Liver (tissue), 9 donors: Measurements from ENCODE around the gene ARL11. TPM values are rescaled to one million over a fixed set of nuclear protein-coding genes. Genes with fewer than 3 reads are reported as not detected.

Experiments
- DNase-seq: peaks from one replicate; pipeline ENCODE4 v3.0.0-alpha.2; 2017; ENCODE audit warnings: low spot score
- H3K27ac ChIP-seq, 2 donors: one replicate each; pipeline ENCODE4 v1.7.0; 2013; ENCODE audit warnings: inconsistent platforms in 2 of 2, low read length in 2 of 2, control low read depth in 1 of 2, low read depth in 1 of 2, mild to moderate bottlenecking in 1 of 2
- H3K27me3 ChIP-seq, 4 donors: one replicate each; pipeline versions ENCODE4 v1.6.1 to v1.7.0; 2013; ENCODE audit warnings: low read length in 3 of 4, inconsistent platforms in 1 of 4, mild to moderate bottlenecking in 1 of 4, moderate library complexity in 1 of 4; ENCODE audit not compliant: control insufficient read depth in 4 of 4, insufficient read depth in 4 of 4
- H3K36me3 ChIP-seq, 4 donors: one replicate each; pipeline versions ENCODE4 v1.6.1 to v1.7.0; 2013; ENCODE audit warnings: low read length in 3 of 4, mild to moderate bottlenecking in 3 of 4, low read depth in 1 of 4, moderate library complexity in 1 of 4; ENCODE audit not compliant: control insufficient read depth in 4 of 4, insufficient read depth in 3 of 4
- H3K4me1 ChIP-seq, 4 donors: one replicate each; pipeline versions ENCODE4 v1.6.1 to v1.7.0; 2013; ENCODE audit warnings: low read length in 3 of 4, mild to moderate bottlenecking in 3 of 4, moderate library complexity in 1 of 4; ENCODE audit not compliant: control insufficient read depth in 4 of 4, insufficient read depth in 4 of 4
- H3K4me3 ChIP-seq, 3 donors: one replicate each; pipeline versions ENCODE4 v1.6.1 to v1.7.0; 2013; ENCODE audit warnings: low read length in 3 of 3, control low read depth in 1 of 3, low read depth in 1 of 3, mild to moderate bottlenecking in 1 of 3
- H3K9ac ChIP-seq, 2 donors: one replicate each; pipeline ENCODE4 v1.7.0; 2013; ENCODE audit warnings: low read length in 2 of 2, mild to moderate bottlenecking in 2 of 2, moderate library complexity in 2 of 2, control low read depth in 1 of 2, low read depth in 1 of 2
- H3K9me3 ChIP-seq, 4 donors: one replicate each; pipeline versions ENCODE4 v1.6.1 to v1.7.0; 2013; ENCODE audit warnings: low read length in 3 of 4; ENCODE audit not compliant: control insufficient read depth in 4 of 4
- EGR1 ChIP-seq, 2 donors: IDR thresholded peaks; 2 replicates each; pipeline ENCODE4 v1.6.1; 2016 to 2018; ENCODE audit warnings: antibody characterized with exemption in 2 of 2, low read depth in 2 of 2
- FOXA1 ChIP-seq: IDR thresholded peaks from 2 replicates; pipeline ENCODE4 v1.6.1; 2016; ENCODE audit warnings: antibody characterized with exemption
- FOXA2 ChIP-seq: IDR thresholded peaks from 2 replicates; pipeline ENCODE4 v1.6.1; 2016; ENCODE audit warnings: antibody characterized with exemption
- GABPA ChIP-seq, 2 donors: IDR thresholded peaks in 1 of 2; conservative IDR thresholded peaks in 1 of 2; 2 replicates each; pipeline ENCODE4 v1.6.1; 2016; ENCODE audit warnings: antibody characterized with exemption in 2 of 2, mild to moderate bottlenecking in 1 of 2, moderate library complexity in 1 of 2
- HNF4A ChIP-seq, 2 donors: conservative IDR thresholded peaks; 2 replicates each; pipeline ENCODE4 v1.6.1; 2016; ENCODE audit warnings: antibody characterized with exemption in 2 of 2, mild to moderate bottlenecking in 2 of 2
- HNF4G ChIP-seq: IDR thresholded peaks from 2 replicates; pipeline ENCODE4 v1.6.1; 2016; ENCODE audit warnings: antibody characterized with exemption
- JUND ChIP-seq, 2 donors: IDR thresholded peaks; 2 replicates each; pipeline ENCODE4 v1.6.1; 2016; ENCODE audit warnings: antibody characterized with exemption in 2 of 2
- NR2F2 ChIP-seq: IDR thresholded peaks from 2 replicates; pipeline ENCODE4 v1.6.1; 2016; ENCODE audit warnings: antibody characterized with exemption
- RAD21 ChIP-seq, 2 donors: IDR thresholded peaks; 2 replicates each; pipeline ENCODE4 v1.6.1; 2016; ENCODE audit warnings: antibody characterized with exemption in 2 of 2, mild to moderate bottlenecking in 2 of 2
- RXRA ChIP-seq, 2 donors: IDR thresholded peaks; 2 replicates each; pipeline ENCODE4 v1.6.1; 2017 to 2018; ENCODE audit warnings: antibody characterized with exemption in 2 of 2, mild to moderate bottlenecking in 1 of 2
- SP1 ChIP-seq: IDR thresholded peaks from 2 replicates; pipeline ENCODE4 v1.6.1; 2018; ENCODE audit warnings: antibody characterized with exemption, mild to moderate bottlenecking
- TAF1 ChIP-seq: conservative IDR thresholded peaks from 2 replicates; pipeline ENCODE4 v1.6.1; 2016; ENCODE audit warnings: antibody characterized with exemption, mild to moderate bottlenecking
- YY1 ChIP-seq: IDR thresholded peaks from 2 replicates; pipeline ENCODE4 v1.6.1; 2016; ENCODE audit warnings: antibody characterized with exemption, mild to moderate bottlenecking
- WGBS: extraction: QIAGEN DNeasy Blood & Tissue Kit; methylation state at CpG from one replicate; pipeline ENCODE4 v1.1.7; 2013; 5-methylcytosine and 5-hydroxymethylcytosine counted together
- polyA plus RNA-seq, 2 donors: library from polyadenylated mRNA; stranded (reverse) in 1 of 2; unstranded in 1 of 2; fragments of 200-250 nt in 1 of 2; fragments of >200 nt in 1 of 2; fragmentation: Nextera tagmentation in 1 of 2; extraction: Ambion mirVana in 1 of 2; gene quantifications; one replicate each; pipeline versions ENCODE4 v1.2.1 to v1.2.3, GENCODE V29; 2013 to 2015
- total RNA-seq, 2 donors: library from RNA; depleted of rRNA; stranded (reverse); fragments of >200 nt; gene quantifications; one replicate each; pipeline ENCODE4 v1.2.3, GENCODE V29; 2014
- TF ChIP-seq, protein P1 (sequence below): IDR thresholded peaks from 2 replicates; pipeline ENCODE4 v1.6.1; 2016; ENCODE audit warnings: antibody characterized with exemption, mild to moderate bottlenecking
- TF ChIP-seq, protein P2 (sequence below): IDR thresholded peaks from 2 replicates; pipeline ENCODE4 v1.6.1; 2016; ENCODE audit warnings: antibody characterized with exemption
- TF ChIP-seq, protein P3 (sequence below): IDR thresholded peaks from 2 replicates; pipeline ENCODE4 v1.6.1; 2016; ENCODE audit warnings: antibody characterized with exemption
- TF ChIP-seq, protein P4 (sequence below): fragments of 150-350 bp; IDR thresholded peaks from 2 replicates; pipeline ENCODE4 v1.5.1; 2017; ENCODE audit warnings: improper control_type of control experiment, low read depth, low read length; ENCODE audit not compliant: missing input control
- donor health status: healthy.
- donor health status: healthy.
- donor health status: healthy.
- donor health status: healthy.
- donor health status: healthy.

Gene ARL11
- total and polyA plus RNA-seq, 4 donors: 0.11 to 1.5 (median 0.59) TPM

DNA sequence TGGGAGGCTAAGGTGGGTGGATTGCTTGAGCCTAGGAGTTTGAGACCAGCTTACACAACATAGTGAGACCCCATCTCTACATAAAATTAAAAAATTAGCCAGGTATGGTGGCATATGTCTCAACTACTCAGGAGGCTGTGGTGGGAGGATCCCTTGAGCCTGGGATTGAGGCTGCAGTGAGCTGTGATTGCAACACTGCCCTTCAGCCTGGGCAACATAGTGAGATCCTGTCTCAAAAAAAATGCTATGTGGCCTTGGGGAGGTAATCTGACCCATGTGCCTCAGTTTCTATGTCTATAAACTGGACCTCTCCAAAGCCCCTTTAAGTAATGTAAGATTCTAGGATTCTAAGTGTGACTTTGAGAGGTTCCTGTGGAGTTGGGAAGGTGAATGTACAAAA, 25.2 kb downstream of the ARL11 start:
- TF ChIP-seq, protein P1, sequence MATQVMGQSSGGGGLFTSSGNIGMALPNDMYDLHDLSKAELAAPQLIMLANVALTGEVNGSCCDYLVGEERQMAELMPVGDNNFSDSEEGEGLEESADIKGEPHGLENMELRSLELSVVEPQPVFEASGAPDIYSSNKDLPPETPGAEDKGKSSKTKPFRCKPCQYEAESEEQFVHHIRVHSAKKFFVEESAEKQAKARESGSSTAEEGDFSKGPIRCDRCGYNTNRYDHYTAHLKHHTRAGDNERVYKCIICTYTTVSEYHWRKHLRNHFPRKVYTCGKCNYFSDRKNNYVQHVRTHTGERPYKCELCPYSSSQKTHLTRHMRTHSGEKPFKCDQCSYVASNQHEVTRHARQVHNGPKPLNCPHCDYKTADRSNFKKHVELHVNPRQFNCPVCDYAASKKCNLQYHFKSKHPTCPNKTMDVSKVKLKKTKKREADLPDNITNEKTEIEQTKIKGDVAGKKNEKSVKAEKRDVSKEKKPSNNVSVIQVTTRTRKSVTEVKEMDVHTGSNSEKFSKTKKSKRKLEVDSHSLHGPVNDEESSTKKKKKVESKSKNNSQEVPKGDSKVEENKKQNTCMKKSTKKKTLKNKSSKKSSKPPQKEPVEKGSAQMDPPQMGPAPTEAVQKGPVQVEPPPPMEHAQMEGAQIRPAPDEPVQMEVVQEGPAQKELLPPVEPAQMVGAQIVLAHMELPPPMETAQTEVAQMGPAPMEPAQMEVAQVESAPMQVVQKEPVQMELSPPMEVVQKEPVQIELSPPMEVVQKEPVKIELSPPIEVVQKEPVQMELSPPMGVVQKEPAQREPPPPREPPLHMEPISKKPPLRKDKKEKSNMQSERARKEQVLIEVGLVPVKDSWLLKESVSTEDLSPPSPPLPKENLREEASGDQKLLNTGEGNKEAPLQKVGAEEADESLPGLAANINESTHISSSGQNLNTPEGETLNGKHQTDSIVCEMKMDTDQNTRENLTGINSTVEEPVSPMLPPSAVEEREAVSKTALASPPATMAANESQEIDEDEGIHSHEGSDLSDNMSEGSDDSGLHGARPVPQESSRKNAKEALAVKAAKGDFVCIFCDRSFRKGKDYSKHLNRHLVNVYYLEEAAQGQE: no peak
- TF ChIP-seq YY1 (no peak), JUND (IDR thresholded peaks at IDR 0.05) (no peak), RXRA (IDR thresholded peaks at IDR 0.05) (no peak), NR2F2 (no peak), GABPA (IDR thresholded peaks at IDR 0.05 in 1 of 2, conservative IDR thresholded peaks at IDR 0.05 in 1 of 2) (no peak), EGR1 (IDR thresholded peaks at IDR 0.05; ENCODE audit: low read depth in 2 of 2) (no peak), HNF4G (no peak), SP1 (no peak), HNF4A (conservative IDR thresholded peaks at IDR 0.05) (no peak), TAF1 (no peak), FOXA2 (no peak)
- TF ChIP-seq, protein P2, sequence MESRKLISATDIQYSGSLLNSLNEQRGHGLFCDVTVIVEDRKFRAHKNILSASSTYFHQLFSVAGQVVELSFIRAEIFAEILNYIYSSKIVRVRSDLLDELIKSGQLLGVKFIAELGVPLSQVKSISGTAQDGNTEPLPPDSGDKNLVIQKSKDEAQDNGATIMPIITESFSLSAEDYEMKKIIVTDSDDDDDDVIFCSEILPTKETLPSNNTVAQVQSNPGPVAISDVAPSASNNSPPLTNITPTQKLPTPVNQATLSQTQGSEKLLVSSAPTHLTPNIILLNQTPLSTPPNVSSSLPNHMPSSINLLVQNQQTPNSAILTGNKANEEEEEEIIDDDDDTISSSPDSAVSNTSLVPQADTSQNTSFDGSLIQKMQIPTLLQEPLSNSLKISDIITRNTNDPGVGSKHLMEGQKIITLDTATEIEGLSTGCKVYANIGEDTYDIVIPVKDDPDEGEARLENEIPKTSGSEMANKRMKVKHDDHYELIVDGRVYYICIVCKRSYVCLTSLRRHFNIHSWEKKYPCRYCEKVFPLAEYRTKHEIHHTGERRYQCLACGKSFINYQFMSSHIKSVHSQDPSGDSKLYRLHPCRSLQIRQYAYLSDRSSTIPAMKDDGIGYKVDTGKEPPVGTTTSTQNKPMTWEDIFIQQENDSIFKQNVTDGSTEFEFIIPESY: no peak
- Histone ChIP-seq H3K4me1 (no peaks in the 10 kb centered on the region), H3K9ac (no peak overlapping the region), H3K9me3 (no peaks in the 10 kb centered on the region), H3K36me3 (peaks cover 0 to 4% (median 1%) of the 10 kb centered on the region in 4 donors), H3K27me3 (no peaks in the 10 kb centered on the region), H3K4me3 (no peak overlapping the region), H3K27ac (no peak overlapping the region)
- no peak for DNase-seq

DNA sequence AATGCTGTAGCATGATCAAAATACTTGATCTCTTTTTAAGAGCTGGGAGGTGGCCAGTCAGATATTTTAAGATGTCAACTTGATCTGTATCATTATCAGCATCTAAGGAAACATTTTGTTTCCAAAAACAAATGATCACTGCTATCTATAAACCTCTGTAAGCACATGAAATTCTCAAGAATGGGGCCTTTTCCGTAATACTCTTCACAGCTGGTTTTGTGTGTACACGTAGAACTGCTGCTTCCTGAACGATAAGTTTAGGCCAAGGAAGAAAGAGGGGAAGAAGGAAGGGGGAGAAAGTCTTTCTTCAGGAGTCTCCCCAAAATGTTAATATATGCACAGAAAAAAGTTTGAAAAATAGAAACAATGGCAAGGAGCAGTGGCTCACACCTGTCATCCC, 25.7 kb downstream of the ARL11 start:
- no peak overlapping the region for H3K4me3 ChIP-seq
- peaks cover 0 to 4% (median 1%) of the 10 kb centered on the region in 4 donors for H3K36me3 ChIP-seq
- no peak overlapping the region for H3K27ac ChIP-seq
- TF ChIP-seq NR2F2 (no peak), FOXA1 (no peak), GABPA (IDR thresholded peaks at IDR 0.05 in 1 of 2, conservative IDR thresholded peaks at IDR 0.05 in 1 of 2) (no peak), RAD21 (IDR thresholded peaks at IDR 0.05) (no peak), EGR1 (IDR thresholded peaks at IDR 0.05; ENCODE audit: low read depth in 2 of 2) (no peak), FOXA2 (no peak), SP1 (no peak), TAF1 (no peak), YY1 (no peak), JUND (IDR thresholded peaks at IDR 0.05) (no peak)
- TF ChIP-seq, protein P2: no peak
- TF ChIP-seq, protein P3, sequence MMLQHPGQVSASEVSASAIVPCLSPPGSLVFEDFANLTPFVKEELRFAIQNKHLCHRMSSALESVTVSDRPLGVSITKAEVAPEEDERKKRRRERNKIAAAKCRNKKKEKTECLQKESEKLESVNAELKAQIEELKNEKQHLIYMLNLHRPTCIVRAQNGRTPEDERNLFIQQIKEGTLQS: no peak
- TF ChIP-seq, protein P4, sequence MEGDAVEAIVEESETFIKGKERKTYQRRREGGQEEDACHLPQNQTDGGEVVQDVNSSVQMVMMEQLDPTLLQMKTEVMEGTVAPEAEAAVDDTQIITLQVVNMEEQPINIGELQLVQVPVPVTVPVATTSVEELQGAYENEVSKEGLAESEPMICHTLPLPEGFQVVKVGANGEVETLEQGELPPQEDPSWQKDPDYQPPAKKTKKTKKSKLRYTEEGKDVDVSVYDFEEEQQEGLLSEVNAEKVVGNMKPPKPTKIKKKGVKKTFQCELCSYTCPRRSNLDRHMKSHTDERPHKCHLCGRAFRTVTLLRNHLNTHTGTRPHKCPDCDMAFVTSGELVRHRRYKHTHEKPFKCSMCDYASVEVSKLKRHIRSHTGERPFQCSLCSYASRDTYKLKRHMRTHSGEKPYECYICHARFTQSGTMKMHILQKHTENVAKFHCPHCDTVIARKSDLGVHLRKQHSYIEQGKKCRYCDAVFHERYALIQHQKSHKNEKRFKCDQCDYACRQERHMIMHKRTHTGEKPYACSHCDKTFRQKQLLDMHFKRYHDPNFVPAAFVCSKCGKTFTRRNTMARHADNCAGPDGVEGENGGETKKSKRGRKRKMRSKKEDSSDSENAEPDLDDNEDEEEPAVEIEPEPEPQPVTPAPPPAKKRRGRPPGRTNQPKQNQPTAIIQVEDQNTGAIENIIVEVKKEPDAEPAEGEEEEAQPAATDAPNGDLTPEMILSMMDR: no peak
- WGBS: 87% methylated on average over 3 of the region's 3 CpGs
- no peak for DNase-seq
- no peaks in the 10 kb centered on the region for H3K27me3 ChIP-seq
- no peaks in the 10 kb centered on the region for H3K9me3 ChIP-seq
- H3K9ac ChIP-seq: no peak overlapping the region
- H3K4me1 ChIP-seq: no peaks in the 10 kb centered on the region
